Ovary (tissue), 9 donors: ENCODE measurements around the gene TAGLN2. TPM values are rescaled to one million over a fixed set of nuclear protein-coding genes. Genes with fewer than 3 reads are reported as not detected.

ENCODE experiments used
- DNase-seq, 5 donors: peaks; one replicate each; pipeline ENCODE4 v3.0.0-alpha.2; 2019 to 2020
- H3K27ac ChIP-seq, 2 donors: fragments of 200-600 bp; one replicate each; pipeline versions ENCODE4 v1.5.1 to v1.8.0; 2019 to 2022
- H3K27me3 ChIP-seq: fragments of 200-600 bp; one replicate; pipeline ENCODE4 v1.8.0; 2022
- H3K36me3 ChIP-seq: fragments of 200-600 bp; sonication (generic); one replicate; pipeline ENCODE4 v1.5.1; 2019
- H3K4me1 ChIP-seq: one replicate; pipeline ENCODE4 v1.8.1; 2013; ENCODE audit warnings: mild to moderate bottlenecking, moderate library complexity; ENCODE audit not compliant: insufficient read depth
- H3K4me3 ChIP-seq: fragments of 200-600 bp; sonication (generic); one replicate; pipeline ENCODE4 v1.5.1; 2017
- H3K9me3 ChIP-seq, 2 donors: fragments of 200-600 bp in 1 of 2; sonication (generic) in 1 of 2; one replicate each; pipeline versions ENCODE4 v1.5.1 to v1.8.1; 2013 to 2019; ENCODE audit warnings: mild to moderate bottlenecking in 1 of 2, moderate library complexity in 1 of 2
- EP300 ChIP-seq: sonication (generic); formaldehyde crosslinking; IDR thresholded peaks from one replicate; pipeline ENCODE4 v1.6.1; 2017; ENCODE audit warnings: antibody characterized with exemption
- POLR2A ChIP-seq: fragments of 450-650 bp; IDR thresholded peaks from one replicate; pipeline ENCODE4 v1.6.1; 2017; ENCODE audit warnings: antibody characterized with exemption, mild to moderate bottlenecking, moderate library complexity
- WGBS, 3 donors: extraction: QIAGEN DNeasy Blood & Tissue Kit in 1 of 3; methylation state at CpG; one replicate each; pipeline versions ENCODE4 v1.1.5 to v1.1.7; 2013 to 2017; 5-methylcytosine and 5-hydroxymethylcytosine counted together
- intact Hi-C, 4 donors: fragments of 100-400 bp; cut with DNase I; formaldehyde crosslinking; loops; one replicate each; pipeline versions ENCODE4 v1.11.0 to v1.15.1; 2022 to 2023
- polyA plus RNA-seq, 2 donors: library from polyadenylated mRNA; stranded (reverse); fragments of 200-250 nt in 1 of 2; fragments of 350-450 nt in 1 of 2; fragmentation: Illumina TruSeq in 1 of 2; extraction: RNeasy Lipid Tissue Mini Kit (QIAGEN cat#74804) in 1 of 2; gene quantifications; one replicate each; pipeline ENCODE4 v1.2.3, GENCODE V29; 2013 to 2014
- total RNA-seq, 7 donors: library from RNA; depleted of rRNA in 2 of 7; stranded (reverse); fragments of >200 nt in 2 of 7; fragmentation: NEBNext Ultra II Directional in 3 of 7; extraction: Animal tissue kit (Norgen Biotek cat#: 25700) in 3 of 7; gene quantifications; one replicate each; pipeline versions ENCODE4 v1.1.0 to v1.2.4, GENCODE V29; 2016 to 2023
- TF ChIP-seq, protein P1 (sequence below), 3 donors: fragments of 450-650 bp in 2 of 3; fragments of 200-600 bp in 1 of 3; IDR thresholded peaks; one replicate each; pipeline versions ENCODE4 v1.5.1 to v1.8.0; 2016 to 2022; ENCODE audit warnings: antibody characterized with exemption in 3 of 3, mild to moderate bottlenecking in 1 of 3
- donor health status: DM: no; HTN: no; CAD: no; lungs with moderate emphysema.
- donor health status: DM: no; HTN: no; CAD: no.
- donor health status: Bipolar disorder and iron deficiency.
- donor health status: DM: yes; HTN: yes; CAD: no.
- donor health status: DM: no; HTN: no; CAD: no.
- donor health status: DM: yes; HTN: yes; CAD: no.

TAGLN2 gene
- total and polyA plus RNA-seq, 9 donors = 81.8 to 266 (median 174) TPM

DNA sequence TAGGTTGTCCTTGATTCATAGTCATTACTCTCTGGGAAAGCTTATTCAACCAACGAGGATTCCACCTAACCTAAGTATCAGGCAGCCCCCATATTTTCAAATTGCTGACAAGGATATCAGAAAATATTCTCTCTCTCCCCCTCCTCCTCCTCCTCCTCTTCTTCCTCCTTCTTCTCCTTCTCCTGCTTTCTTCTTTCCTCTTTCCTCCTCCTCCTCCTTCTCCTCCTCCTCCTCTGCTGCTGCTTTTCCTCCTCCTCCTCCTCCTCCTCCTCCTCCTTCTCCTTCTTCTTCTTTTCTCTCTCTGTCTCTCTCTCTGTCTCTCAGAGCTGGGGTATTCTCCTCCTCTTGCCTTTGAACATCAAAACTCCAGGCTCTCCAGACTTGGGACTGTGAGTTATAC, 22.6 kb upstream of the TAGLN2 start:
- intact Hi-C loops = loop anchor here in 1 of 4 donors (10.0 kb wide), 1 partner anchor 57 kb away; no protein-coding TSS in a partner anchor
- TF ChIP-seq POLR2A (no peak), EP300 (no peak)
- TF ChIP-seq, protein P1, sequence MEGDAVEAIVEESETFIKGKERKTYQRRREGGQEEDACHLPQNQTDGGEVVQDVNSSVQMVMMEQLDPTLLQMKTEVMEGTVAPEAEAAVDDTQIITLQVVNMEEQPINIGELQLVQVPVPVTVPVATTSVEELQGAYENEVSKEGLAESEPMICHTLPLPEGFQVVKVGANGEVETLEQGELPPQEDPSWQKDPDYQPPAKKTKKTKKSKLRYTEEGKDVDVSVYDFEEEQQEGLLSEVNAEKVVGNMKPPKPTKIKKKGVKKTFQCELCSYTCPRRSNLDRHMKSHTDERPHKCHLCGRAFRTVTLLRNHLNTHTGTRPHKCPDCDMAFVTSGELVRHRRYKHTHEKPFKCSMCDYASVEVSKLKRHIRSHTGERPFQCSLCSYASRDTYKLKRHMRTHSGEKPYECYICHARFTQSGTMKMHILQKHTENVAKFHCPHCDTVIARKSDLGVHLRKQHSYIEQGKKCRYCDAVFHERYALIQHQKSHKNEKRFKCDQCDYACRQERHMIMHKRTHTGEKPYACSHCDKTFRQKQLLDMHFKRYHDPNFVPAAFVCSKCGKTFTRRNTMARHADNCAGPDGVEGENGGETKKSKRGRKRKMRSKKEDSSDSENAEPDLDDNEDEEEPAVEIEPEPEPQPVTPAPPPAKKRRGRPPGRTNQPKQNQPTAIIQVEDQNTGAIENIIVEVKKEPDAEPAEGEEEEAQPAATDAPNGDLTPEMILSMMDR (IDR thresholded peaks at IDR 0.05) = no peak
- WGBS, 3 donors = 16 to 36% (median 35%) methylated on average over 1 of the region's 1 CpG

DNA sequence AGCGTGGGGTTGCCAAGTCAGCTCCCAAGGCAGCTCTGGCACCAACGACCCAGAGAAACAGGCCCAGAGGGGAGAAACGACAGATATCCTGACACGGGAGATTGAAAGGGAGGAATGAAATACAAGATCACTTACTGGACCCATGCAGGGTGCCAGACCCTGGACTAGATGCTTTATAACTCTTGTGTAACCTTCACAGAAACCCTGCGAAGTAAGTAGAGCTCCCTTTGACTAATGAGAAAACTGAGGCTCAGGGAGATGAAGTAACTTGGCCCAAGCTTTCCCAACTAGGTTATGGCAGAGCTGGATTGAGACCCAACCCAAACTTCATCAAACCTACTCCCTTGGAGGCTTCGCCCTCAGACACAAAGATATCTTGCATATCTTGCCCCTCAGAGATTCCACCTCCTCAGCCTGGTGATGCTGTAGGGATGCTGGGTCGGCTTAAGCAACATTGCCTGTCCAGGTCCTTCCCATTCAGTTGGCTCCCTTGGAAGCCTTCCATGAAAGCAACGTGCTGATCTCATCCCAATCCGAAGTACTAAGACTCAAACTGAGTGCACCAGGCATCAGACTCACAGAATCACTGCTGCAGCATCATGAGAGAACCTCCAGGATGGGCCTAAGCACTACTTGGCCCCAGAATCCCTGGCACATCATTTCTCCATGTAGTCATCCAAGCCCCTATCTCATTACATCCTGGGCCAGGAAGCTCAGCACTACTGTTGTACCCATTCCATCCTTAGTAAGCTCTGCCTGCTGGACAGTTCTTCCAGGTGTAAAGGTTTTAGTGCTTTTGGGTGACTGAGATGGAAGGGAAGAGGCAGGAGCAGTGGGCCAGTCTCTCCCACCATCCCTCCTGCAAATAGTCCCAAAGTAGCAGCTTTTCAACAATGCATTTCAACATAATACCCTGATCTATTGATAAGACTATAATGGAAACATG, 21.2 kb upstream of the TAGLN2 start:
- H3K27ac ChIP-seq = no peak overlapping the region
- H3K9me3 ChIP-seq = no peaks in the 10 kb centered on the region
- no peaks in the 10 kb centered on the region for H3K27me3 ChIP-seq
- intact Hi-C loops = loop anchor here in 1 of 4 donors (10.0 kb wide), 1 partner anchor 58 kb away; no protein-coding TSS in a partner anchor
- no peaks in the 10 kb centered on the region for H3K36me3 ChIP-seq
- no peak for DNase-seq
- WGBS, 3 donors = 46 to 58% (median 47%) methylated on average over 9 of the region's 9 CpGs
- H3K4me1 ChIP-seq = no peaks in the 10 kb centered on the region
- no peak overlapping the region for H3K4me3 ChIP-seq
- TF ChIP-seq, protein P1 (IDR thresholded peaks at IDR 0.05) = no peak
- TF ChIP-seq EP300 (no peak), POLR2A (no peak)

More for the DNA sequence above, 22.6 kb upstream of the TAGLN2 start:
- H3K27me3 ChIP-seq = no peaks in the 10 kb centered on the region
- H3K4me1 ChIP-seq = no peaks in the 10 kb centered on the region
- no peaks in the 10 kb centered on the region for H3K9me3 ChIP-seq
- H3K4me3 ChIP-seq = no peak overlapping the region
- H3K36me3 ChIP-seq = no peaks in the 10 kb centered on the region
- no peak overlapping the region for H3K27ac ChIP-seq
- no peak for DNase-seq

DNA sequence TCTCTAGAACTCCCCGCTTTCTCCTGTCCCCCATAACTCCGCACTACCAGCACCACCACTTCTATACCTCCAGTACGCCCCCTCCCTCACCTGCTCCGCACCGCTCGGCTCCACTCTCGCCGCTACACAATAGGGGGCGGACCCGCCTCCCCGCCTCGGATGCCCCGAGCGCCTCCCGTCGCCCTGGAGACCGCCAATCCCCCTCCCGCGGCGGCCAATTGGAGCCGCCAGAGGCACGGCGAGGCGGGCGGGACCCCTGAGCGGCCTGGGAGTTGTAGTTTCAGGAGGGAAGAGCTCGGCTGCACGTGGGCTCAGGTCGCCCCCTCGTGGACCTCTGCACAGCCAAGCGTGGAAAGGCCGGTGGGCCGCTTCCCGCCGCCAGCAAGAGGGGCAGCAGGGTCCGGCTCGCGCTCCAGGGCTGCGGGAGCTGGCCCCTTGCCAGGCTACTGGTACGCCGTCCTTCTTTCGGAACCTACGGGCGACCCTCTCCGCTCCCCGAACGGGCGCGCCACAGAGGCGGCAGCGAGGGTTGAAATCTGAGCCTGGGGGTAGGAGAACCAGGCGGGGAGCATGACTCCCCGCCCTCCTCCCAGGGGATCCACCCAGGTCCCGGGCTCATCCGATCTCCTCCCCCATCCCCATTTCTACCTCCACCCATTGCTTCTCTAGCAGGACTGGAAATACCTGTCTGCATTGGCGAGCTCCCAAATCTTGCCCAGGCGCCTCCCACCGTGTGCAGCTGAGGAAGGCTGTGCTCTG, 20.4 kb upstream of the TAGLN2 start, which contains the start of gene IGSF9:
IGSF9 (minus strand) TSS at position 131 of the 759 bp plus-strand sequence. CDS start 2,159 bp downstream, outside the sequence.
- H3K27me3 ChIP-seq = no peaks in the 10 kb centered on the region
- 1% methylated on average over 48 to 58 of the region's 58 CpGs for WGBS, 3 donors
- H3K36me3 ChIP-seq = no peaks in the 10 kb centered on the region
- no peak within 1 kb of the TSS for H3K27ac ChIP-seq
- DNase-seq = peak; percentile 85 to 91 (median 90)
- TF ChIP-seq POLR2A = no peak
- TF ChIP-seq, protein P1 (IDR thresholded peaks at IDR 0.05) = peak; percentile 45 to 76 (median 73)
- H3K4me1 ChIP-seq = no peaks in the 10 kb centered on the region
- H3K4me3 ChIP-seq = peak within 1 kb of the TSS; percentile 36
- intact Hi-C loops = loop anchor here in 1 of 4 donors (10.0 kb wide), 1 partner anchor 59 kb away; no protein-coding TSS in a partner anchor
- H3K9me3 ChIP-seq = no peaks in the 10 kb centered on the region
